GM06990 (cell line): Measurements from ENCODE around the gene ADAM11.
"Not testable (repeated sequence)": the region's sequence is repeated elsewhere in the genome, so short reads cannot be mapped to it uniquely, and the experiment has no call there.

ENCODE experiments used
- DNase-seq: peaks from one replicate; pipeline ENCODE4 v3.0.0-alpha.2; 2011; ENCODE audit not compliant: insufficient read length; ENCODE audit errors: extremely low read depth
- H3K27me3 ChIP-seq: replicated peaks from 2 replicates; pipeline ENCODE4 v1.6.0; 2011; ENCODE audit warnings: low read length; ENCODE audit not compliant: control insufficient read depth, insufficient read depth
- H3K36me3 ChIP-seq: 2 replicates; pipeline ENCODE4 v1.5.1; 2011; ENCODE audit warnings: low read length; ENCODE audit not compliant: control insufficient read depth, insufficient read depth
- H3K4me3 ChIP-seq: replicated peaks from 2 replicates; pipeline ENCODE4 v1.5.1; 2011; ENCODE audit warnings: low read depth, mild to moderate bottlenecking, control low read depth, low read length
- TF ChIP-seq, protein P1 (sequence below): IDR thresholded peaks from 2 replicates; pipeline ENCODE4 v1.5.1; 2011; ENCODE audit warnings: low read length, control low read depth, mild to moderate bottlenecking, inconsistent platforms; ENCODE audit not compliant: insufficient read depth, poor library complexity, severe bottlenecking

The ADAM11 gene

DNA sequence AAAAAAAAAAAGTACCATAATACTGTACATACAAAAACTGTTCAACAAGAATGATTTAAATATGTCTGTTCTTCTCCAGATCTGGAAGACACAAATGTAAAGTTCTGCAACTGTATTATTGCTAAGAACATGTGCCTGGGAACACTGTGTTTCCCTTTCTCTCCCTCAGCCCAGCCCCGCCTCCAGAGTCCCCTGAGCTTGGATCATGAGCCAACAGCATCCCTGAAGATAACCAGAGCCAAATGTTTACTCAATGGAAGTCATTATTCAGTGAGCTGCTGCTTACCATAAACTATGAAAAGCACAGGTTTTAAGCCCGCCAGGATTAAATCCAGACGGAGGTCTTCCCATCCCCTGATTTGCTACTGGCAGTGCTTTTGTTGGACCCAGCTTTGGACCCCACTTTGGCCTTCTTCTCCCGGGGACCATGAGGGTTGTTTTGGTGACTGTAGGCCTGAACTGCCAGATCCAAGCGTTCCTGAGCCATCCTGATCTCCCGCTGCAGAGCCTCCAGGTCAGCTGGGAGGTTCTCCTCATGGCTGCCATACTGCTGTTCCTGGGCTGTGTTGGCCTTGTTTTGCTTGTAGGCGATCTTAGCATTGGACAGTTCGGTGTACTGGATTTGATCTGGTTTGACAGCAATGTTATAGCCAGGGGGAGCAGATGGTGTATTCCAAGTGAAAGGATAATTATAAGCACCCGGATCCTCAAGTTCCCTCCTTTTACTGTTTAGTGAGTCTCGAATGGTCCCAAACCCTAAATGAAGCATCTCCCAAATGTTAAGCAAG lies 45.7 kb downstream of the ADAM11 start:
- no peaks in the 10 kb centered on the region for H3K36me3 ChIP-seq
- TF ChIP-seq, protein P1, sequence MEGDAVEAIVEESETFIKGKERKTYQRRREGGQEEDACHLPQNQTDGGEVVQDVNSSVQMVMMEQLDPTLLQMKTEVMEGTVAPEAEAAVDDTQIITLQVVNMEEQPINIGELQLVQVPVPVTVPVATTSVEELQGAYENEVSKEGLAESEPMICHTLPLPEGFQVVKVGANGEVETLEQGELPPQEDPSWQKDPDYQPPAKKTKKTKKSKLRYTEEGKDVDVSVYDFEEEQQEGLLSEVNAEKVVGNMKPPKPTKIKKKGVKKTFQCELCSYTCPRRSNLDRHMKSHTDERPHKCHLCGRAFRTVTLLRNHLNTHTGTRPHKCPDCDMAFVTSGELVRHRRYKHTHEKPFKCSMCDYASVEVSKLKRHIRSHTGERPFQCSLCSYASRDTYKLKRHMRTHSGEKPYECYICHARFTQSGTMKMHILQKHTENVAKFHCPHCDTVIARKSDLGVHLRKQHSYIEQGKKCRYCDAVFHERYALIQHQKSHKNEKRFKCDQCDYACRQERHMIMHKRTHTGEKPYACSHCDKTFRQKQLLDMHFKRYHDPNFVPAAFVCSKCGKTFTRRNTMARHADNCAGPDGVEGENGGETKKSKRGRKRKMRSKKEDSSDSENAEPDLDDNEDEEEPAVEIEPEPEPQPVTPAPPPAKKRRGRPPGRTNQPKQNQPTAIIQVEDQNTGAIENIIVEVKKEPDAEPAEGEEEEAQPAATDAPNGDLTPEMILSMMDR: no peak
- no peaks in the 10 kb centered on the region for H3K27me3 ChIP-seq
- DNase-seq: no peak
- H3K4me3 ChIP-seq: no peak overlapping the region

DNA sequence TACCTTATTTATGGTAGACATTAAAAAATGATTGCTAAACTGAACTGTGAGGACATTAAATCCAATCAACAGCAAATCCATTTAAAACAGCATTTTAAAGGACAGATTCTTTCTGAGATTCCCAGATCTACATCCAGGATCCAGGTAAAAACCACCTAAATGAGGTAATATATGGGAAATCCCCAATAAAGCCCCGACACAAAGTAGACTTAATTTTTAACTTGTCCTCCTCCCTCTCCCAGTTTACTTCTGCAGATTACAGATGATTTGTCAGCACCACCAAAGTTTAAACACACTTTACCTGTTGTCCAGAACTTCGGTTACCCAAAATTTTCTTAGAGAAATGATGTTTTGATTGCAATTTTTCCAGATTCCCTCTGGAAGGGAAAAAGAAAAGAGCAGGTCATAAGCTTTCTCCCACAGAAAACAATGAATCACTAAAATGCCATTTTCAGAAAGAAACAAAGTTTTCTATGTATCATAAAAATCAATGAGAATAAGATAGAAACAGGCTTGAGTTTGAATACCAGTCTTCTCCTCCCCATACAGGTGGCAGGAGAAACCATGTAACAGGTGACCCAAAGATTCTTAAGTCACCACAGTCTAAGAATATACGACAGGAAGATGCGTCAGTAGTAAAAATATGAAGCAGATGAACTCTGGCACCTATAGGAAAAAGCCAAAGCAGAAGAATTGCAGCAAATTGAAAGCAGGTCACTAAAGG lies 48.5 kb downstream of the ADAM11 start:
- no peak for DNase-seq
- TF ChIP-seq, protein P1: no peak
- Histone ChIP-seq H3K27me3 (no peaks in the 10 kb centered on the region), H3K4me3 (no peak overlapping the region), H3K36me3 (no peaks in the 10 kb centered on the region)

DNA sequence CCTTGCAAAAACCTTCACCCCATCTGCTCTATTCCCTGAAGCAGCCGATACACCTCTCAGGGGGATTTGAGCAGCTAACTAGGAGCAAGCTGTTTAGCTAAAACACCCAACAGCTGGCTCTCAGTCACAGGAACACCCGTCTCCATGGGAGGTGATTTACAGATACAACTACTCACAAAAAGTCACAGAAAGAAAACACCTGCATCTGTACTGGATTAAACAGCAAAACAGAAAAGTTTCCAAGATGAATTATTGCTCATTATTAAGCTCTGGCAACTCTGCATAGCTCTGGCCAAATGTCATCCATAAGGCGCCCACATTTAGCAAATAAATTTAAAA lies 49.0 kb downstream of the ADAM11 start:
- no peak overlapping the region for H3K4me3 ChIP-seq
- DNase-seq: no peak
- H3K36me3 ChIP-seq: no peaks in the 10 kb centered on the region
- TF ChIP-seq, protein P1: no peak
- H3K27me3 ChIP-seq: no peaks in the 10 kb centered on the region

DNA sequence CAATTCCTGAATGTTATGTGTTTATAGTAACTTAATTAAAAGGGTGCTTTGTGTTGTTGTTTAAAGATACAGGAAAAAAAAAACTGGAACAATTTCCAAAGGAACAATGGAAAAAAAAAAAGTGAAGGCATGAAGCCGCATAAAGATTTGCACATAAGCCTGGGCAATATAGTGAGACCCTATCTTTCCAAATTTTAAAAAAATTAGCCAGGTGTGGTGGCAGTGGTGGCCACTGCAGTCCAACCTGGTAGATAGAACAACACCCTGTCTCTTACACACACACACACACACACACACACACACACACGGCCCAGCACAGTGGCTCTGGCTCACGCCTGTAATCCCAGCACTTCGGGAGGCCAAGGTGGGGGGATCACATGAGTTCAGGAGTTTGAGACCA lies 49.4 kb downstream of the ADAM11 start:
- Histone ChIP-seq H3K36me3 (no peaks in the 10 kb centered on the region), H3K27me3 (no peaks in the 10 kb centered on the region), H3K4me3 (no peak overlapping the region)
- no peak for DNase-seq
- TF ChIP-seq, protein P1: no peak

DNA sequence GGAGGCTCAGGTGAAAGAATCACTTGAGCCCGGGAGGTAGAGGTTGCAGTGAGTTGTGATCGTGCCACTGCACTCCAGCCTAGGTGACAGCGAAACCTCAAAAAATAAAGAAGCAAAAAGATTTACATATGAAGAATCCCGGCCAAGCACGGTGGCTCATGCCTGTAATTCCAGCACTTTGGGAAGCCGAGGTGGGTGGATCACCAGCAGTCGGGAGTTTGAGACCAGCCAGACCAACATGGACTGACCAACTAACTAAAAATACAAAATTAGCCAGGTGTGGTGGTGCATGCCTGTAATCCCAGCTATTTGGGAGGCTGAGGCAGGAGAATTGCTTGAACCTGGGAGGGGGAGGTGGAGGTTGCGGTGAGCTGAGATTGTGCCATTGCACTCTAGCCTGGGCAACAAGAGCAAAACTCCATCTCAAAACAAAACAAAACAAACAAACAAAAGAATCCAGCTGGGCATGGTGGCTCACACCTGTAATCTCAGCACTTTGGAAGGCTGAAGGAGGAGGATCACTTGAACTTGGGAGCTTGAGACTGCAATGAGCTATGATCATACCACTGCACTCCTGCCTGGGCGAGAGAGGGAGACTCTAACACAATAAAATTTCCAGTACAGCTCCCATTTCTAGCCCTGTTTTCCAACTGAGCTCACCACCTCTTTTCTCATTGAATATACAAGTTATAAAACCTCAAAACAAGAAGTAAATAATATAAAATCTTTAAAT lies 50.0 kb downstream of the ADAM11 start:
- not testable (repeated sequence) for H3K36me3 ChIP-seq, H3K4me3 ChIP-seq, DNase-seq, H3K27me3 ChIP-seq

DNA sequence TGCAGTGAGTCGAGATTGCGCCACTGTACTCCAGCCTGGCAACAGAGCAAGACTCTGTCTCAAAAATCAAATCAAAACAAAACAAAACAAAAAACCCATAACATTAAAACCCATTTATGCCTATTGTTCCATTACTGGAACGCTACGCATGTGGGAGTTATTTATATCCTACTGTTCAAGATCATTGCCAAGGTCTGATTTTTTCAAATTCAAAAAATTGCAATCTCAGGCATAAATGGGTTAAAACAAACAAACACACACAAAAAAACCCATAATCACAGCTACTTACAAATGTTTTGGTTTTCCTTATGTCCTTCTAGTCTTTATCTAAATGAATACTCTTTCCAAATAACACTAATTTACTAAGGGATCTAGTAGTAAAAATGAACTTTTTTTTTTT lies 53.5 kb downstream of the ADAM11 start:
- H3K4me3 ChIP-seq: no peak overlapping the region
- H3K27me3 ChIP-seq: no peaks in the 10 kb centered on the region
- no peak for DNase-seq
- TF ChIP-seq, protein P1: no peak
- H3K36me3 ChIP-seq: no peaks in the 10 kb centered on the region

DNA sequence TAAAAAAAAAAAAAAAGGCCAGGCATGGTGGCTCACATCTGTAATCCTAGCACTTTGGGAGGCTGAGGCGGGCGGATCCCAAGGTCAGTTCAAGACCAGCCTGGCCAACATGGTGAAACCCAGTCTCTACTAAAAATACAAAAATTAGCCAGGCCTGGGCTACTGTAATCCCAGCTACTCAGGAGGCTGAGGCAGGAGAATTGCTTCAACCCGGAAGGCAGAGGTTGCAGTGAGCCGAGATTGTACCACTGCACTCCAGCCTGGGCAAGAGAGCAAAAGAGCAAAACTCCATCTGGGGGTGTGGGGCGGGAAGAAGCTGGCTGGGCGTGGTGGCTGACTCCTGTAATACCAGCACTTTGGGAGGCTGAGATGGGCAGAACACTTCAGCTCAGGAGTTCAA lies 59.7 kb downstream of the ADAM11 start:
- not testable (repeated sequence) for DNase-seq, H3K27me3 ChIP-seq, H3K4me3 ChIP-seq, H3K36me3 ChIP-seq
